PC-9 (cell line): ENCODE data around the gene SKIDA1.

Source experiments
- CTCF ChIP-seq: fragments of 200-600 bp; sonication (generic); conservative IDR thresholded peaks from 2 replicates; pipeline ENCODE4 v1.6.1; 2017; ENCODE audit warnings: mixed run types, antibody characterized with exemption, mild to moderate bottlenecking, moderate library complexity
- EZH2 ChIP-seq: fragments of 200-600 bp; sonication (generic); IDR thresholded peaks from 2 replicates; pipeline ENCODE4 v1.8.0; 2017; ENCODE audit warnings: antibody characterized with exemption, low read depth

- no peak for TF ChIP-seq CTCF
- no peak for TF ChIP-seq EZH2
Observed at GRCh38 chr10:21510241-21511094, 15.0 kb downstream of the SKIDA1 start.
